Neural progenitor cell (in vitro differentiated cells): ENCODE measurements around the gene ANKRD2.

ENCODE experiments used
- EZH2 ChIP-seq: fragments of 200-600 bp; sonication (generic); IDR thresholded peaks from 2 replicates; pipeline ENCODE4 v1.6.1; 2017; ENCODE audit warnings: antibody characterized with exemption, mild to moderate bottlenecking, moderate library complexity
- EZH2phosphoT487 ChIP-seq: fragments of 200-600 bp; sonication (generic); IDR thresholded peaks from 2 replicates; pipeline ENCODE4 v1.6.1; 2017; ENCODE audit warnings: antibody characterized with exemption
- TF ChIP-seq, protein P1 (sequence below): fragments of 200-600 bp; sonication (generic); IDR thresholded peaks from 2 replicates; pipeline ENCODE4 v1.5.1; 2017; ENCODE audit warnings: antibody characterized with exemption, mild to moderate bottlenecking

DNA sequence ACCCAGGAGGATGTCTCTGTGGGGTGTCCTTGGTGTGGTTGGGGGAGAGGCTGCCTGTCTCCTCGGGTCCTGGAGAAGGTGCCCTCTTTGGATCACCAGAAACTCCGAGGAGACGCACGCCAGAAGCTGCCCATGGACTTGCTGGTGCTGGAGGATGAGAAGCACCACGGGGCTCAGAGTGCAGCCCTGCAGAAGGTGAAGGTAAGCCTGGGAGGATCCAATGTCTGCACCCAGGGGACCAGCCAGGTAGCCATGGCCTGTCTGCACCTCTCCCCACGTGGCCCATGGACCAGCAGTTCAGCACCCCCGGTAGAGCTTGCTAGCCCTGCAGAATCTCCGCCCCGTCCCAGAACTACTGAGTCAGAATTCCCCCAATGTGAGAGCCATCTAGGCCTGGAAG lies 5.1 kb downstream of the ANKRD2 start:
- no peak for TF ChIP-seq EZH2
- TF ChIP-seq, protein P1, sequence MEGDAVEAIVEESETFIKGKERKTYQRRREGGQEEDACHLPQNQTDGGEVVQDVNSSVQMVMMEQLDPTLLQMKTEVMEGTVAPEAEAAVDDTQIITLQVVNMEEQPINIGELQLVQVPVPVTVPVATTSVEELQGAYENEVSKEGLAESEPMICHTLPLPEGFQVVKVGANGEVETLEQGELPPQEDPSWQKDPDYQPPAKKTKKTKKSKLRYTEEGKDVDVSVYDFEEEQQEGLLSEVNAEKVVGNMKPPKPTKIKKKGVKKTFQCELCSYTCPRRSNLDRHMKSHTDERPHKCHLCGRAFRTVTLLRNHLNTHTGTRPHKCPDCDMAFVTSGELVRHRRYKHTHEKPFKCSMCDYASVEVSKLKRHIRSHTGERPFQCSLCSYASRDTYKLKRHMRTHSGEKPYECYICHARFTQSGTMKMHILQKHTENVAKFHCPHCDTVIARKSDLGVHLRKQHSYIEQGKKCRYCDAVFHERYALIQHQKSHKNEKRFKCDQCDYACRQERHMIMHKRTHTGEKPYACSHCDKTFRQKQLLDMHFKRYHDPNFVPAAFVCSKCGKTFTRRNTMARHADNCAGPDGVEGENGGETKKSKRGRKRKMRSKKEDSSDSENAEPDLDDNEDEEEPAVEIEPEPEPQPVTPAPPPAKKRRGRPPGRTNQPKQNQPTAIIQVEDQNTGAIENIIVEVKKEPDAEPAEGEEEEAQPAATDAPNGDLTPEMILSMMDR: no peak
- no peak for TF ChIP-seq EZH2phosphoT487
